ENCODE measurements around the gene KCNN1.
"Not testable (repeated sequence)": the region's sequence is repeated elsewhere in the genome, so short reads cannot be mapped to it uniquely, and the experiment has no call there.

The KCNN1 gene

DNA sequence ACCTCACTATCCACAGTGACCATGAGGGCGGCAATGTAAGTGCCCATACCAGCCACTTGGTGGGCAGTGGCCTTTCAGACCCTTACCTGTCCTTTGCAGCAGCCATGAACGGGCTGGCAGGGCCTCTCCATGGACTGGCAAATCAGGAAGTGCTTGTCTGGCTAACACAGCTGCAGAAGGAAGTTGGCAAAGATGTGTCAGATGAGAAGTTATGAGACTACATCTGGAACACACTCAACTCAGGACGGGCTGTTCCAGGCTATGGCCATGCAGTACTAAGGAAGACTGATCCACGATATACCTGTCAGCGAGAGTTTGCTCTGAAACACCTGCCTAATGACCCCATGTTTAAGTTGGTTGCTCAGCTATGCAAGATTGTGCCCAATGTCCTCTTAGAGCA is 64.5 kb downstream of the KCNN1 start:
- DNase-seq (ENCODE audit: low spot score), result not testable (repeated sequence)

DNA sequence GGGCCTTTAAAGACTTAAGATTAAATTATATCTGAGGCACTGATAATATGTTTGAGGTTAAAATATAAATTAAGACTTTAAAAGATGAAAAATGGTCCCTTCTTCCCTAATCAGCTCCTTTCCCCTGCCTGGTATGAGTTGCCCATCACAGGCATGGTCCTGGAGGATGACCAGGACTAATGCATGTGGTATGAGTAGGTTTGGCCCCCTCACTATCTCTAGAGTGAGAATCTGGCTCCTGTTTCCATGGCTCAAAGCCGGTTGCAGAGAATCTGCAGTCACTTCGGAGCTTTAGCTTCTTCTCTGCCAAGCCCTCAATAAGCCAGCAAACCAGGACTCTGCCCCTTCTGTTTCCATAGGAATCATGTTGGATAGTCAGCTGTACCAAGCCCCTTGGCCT is 65.2 kb downstream of the KCNN1 start:
- DNase-seq (ENCODE audit: low spot score), result not testable (repeated sequence)

DNA sequence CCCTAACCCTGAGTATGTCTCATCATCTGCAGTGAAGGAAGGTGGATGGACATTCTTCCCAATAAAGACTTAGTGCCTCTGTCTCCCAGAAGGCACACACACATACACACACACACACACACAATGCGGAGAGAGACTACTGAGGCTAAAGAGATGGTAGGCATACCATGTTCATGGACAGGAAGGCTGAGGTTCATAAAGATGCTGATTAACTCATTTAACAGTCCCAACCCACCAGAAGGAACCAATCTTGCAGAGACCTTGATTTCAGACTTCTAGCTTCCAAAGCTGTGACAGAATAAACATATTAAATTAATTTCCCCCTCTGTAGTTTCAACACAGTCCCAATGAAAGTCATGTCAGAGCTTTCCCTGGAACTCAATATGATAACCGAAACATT is 74.1 kb downstream of the KCNN1 start:
- no peak for DNase-seq (ENCODE audit: low spot score)

DNA sequence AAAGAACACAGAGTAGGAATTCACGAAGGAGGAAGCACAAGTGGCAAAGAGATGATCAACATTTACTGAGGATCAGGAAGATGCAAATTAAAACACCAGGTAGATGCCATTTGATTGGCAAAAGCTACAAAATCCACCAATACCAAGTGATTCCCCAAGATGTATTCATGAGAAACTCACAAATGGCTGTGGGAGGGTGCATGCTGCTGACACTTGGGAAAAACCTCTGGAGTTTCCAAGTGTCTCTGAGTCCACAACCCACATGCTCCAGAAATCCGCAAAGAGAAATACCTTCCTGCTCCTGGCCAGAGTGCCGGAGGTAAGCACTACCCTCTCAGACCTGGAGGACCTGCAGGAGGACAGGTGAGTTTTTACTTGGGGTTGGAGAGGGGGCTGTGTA is 76.8 kb downstream of the KCNN1 start:
- no peak for DNase-seq (ENCODE audit: low spot score)

DNA sequence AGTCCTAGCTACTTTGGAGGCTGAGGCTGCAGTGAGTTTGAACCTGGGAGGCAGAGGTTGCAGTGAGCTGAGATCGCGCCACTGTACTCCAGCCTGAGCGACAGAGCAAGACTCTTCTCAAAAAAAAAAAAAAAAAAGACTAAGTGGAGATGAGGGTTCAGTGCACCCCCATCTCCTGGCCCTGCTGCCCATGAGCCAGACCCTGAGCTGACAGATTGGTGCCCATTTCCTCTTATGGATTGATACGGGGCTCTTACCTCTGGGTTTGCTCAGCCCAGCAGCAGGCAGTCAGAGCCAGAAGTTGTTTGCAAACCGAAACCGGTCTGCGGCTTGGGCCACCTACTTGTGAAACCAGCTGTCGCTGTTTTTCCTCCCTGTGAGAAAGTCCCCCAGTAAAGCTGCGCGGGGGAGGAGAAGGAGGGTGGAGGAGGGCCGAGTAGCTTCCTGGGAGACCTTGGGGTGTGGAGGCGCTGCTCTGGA is 78.0 kb downstream of the KCNN1 start:
- DNase-seq (ENCODE audit: low spot score), result peak; percentile 40

DNA sequence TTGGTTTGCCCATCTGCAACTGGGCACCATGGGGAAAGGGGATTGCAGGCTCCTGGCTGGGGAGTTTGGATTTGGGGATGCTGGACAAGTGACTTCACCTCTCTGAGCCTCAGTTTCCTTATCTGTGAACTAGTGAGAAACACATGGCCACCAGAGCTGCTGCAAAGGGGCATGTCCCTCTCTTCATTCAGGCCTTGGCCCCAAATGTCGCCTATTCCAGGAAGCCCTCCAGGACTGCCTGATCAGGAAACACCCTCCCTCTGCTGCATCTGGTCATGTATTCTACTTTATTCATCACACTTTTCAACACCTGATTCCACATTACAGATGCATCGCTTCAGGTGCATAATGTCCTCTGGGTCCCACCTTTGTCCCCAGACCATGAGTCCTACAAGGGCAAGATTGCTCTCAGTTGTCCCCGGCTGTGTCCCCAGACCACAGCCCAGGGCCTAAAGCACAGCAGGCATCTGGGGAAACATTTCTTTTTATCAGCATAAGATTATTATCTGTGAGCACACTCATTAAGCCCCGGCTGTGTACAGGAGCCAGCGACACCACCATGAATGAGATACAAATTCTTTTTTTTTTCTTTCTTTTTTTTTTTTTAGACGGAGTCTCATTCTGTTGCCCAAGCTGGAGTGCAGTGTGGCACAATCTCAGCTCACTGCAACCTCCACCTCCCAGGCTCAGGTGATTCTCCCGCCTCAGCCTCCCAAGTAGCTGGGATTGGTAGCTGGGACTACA is 78.6 kb downstream of the KCNN1 start:
- DNase-seq (ENCODE audit: low spot score), result no peak

DNA sequence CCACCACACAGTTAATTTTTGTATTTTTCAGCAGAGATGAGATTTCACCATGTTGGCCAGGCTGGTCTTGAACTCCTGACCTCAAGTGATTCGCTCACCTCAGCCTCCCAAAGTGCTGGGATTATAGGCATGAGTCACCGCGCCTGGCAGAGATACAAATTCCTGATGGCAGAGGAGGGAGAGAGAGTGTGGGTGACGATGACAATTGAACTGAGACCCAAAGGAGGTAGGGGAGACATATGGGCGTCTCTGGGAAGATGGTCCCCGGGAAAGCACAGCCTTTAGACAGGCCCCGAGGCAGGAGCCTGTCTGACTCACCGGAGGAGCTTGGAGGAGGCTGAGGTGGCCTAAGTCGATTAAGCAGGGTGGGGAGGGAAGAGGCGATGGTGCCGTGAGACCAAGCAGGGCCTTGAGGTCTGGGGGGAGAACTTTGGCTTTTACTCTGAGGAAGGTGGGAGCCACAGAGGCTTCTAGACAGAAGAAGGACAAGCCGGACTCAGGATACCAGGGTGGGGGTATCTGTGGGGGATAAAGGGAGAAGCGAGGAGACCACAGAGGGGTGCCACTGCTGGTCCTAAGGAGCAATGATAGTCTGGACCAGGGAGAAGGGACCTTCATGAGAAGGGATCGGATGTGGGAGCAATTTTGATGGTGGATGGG is 79.3 kb downstream of the KCNN1 start:
- DNase-seq (ENCODE audit: low spot score), result peak; percentile 54

DNA sequence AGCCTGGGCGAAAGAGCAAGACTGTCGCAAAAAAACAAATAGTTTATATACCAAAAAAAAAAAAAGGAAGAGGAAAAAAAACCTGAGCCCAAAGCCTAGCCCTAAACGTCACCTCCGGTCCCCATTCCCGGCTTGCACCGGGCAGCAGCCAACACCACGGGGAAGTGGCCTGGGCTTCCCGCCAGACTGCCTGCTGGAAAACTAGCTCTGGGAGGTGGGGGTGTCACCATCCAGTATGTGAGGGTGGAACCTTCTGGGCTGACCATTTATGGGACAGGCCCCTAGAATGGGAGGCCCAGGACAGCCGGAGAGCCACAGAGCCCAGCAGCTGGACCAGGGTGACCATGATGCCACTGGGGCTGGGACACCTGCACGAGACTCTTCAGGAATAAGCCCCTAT is 82.5 kb downstream of the KCNN1 start:
- no peak for DNase-seq (ENCODE audit: low spot score)

All from LoVo (cell line).